ENCODE data around the gene PALMD. TPM values are rescaled to one million over a fixed set of nuclear protein-coding genes. Genes with fewer than 3 reads are reported as not detected.

The PALMD gene
- total RNA-seq, 1 donor from 2014 or later = 39.5 TPM

- H3K4me1 ChIP-seq = no peaks in the 10 kb centered on the region
- no peak for DNase-seq (ENCODE audit: extremely low spot score in 2 of 2)
- no peak overlapping the region for H3K4me3 ChIP-seq
- H3K9me3 ChIP-seq = no peaks in the 10 kb centered on the region
- H3K27me3 ChIP-seq = no peaks in the 10 kb centered on the region
- H3K27ac ChIP-seq = no peak overlapping the region
- peaks cover 0 to 5% of the 10 kb centered on the region in 2 donors for H3K36me3 ChIP-seq
- TF ChIP-seq CTCF (IDR thresholded peaks at IDR 0.05) (peak in 1 of 3 experiments; percentile 22), POLR2AphosphoS5 (IDR thresholded peaks at IDR 0.05; ENCODE audit: insufficient read depth in 1 of 2, low read depth in 1 of 2) (no peak)
- intact Hi-C loops (cut with DNase I) = no loop called here
Measured at GRCh38 chr1:99728494-99729235, 82.8 kb downstream of the PALMD start.

- intact Hi-C loops (cut with DNase I) = no loop called here
- Histone ChIP-seq H3K9me3 (no peaks in the 10 kb centered on the region), H3K4me3 (no peak overlapping the region), H3K36me3 (peaks cover 0 to 5% of the 10 kb centered on the region in 2 donors), H3K27me3 (no peaks in the 10 kb centered on the region), H3K4me1 (no peaks in the 10 kb centered on the region), H3K27ac (no peak overlapping the region)
- TF ChIP-seq POLR2AphosphoS5 (IDR thresholded peaks at IDR 0.05; ENCODE audit: insufficient read depth in 1 of 2, low read depth in 1 of 2) = no peak
- no peak for TF ChIP-seq POLR2A (IDR thresholded peaks at IDR 0.05)
- no peak for TF ChIP-seq CTCF (IDR thresholded peaks at IDR 0.05)
- DNase-seq (ENCODE audit: extremely low spot score in 2 of 2) = no peak
Measured at GRCh38 chr1:99731384-99731783, 85.5 kb downstream of the PALMD start.

- TF ChIP-seq POLR2A (IDR thresholded peaks at IDR 0.05) (no peak), CTCF (IDR thresholded peaks at IDR 0.05) (no peak), POLR2AphosphoS5 (IDR thresholded peaks at IDR 0.05; ENCODE audit: insufficient read depth in 1 of 2, low read depth in 1 of 2) (no peak)
- Histone ChIP-seq H3K4me3 (no peak overlapping the region), H3K4me1 (no peaks in the 10 kb centered on the region), H3K36me3 (no peaks in the 10 kb centered on the region), H3K27me3 (no peaks in the 10 kb centered on the region), H3K27ac (no peak overlapping the region), H3K9me3 (no peaks in the 10 kb centered on the region)
- intact Hi-C loops (cut with DNase I) = no loop called here
- no peak for DNase-seq (ENCODE audit: extremely low spot score in 2 of 2)
Measured at GRCh38 chr1:99735852-99736251, 89.9 kb downstream of the PALMD start.

GRCh38 chr1:99737016-99737415, 91.1 kb downstream of the PALMD start:
- intact Hi-C loops (cut with DNase I) = no loop called here
- Histone ChIP-seq H3K27ac (no peak overlapping the region), H3K4me1 (no peaks in the 10 kb centered on the region), H3K27me3 (no peaks in the 10 kb centered on the region), H3K9me3 (no peaks in the 10 kb centered on the region), H3K4me3 (no peak overlapping the region), H3K36me3 (peaks cover 0 to 7% of the 10 kb centered on the region in 2 donors)
- TF ChIP-seq POLR2A (IDR thresholded peaks at IDR 0.05) (no peak), CTCF (IDR thresholded peaks at IDR 0.05) (no peak), POLR2AphosphoS5 (IDR thresholded peaks at IDR 0.05; ENCODE audit: insufficient read depth in 1 of 2, low read depth in 1 of 2) (no peak)
- DNase-seq (ENCODE audit: extremely low spot score in 2 of 2) = no peak

GRCh38 chr1:99738858-99739465, 93.0 kb downstream of the PALMD start:
- no peak for TF ChIP-seq CTCF (IDR thresholded peaks at IDR 0.05)
- TF ChIP-seq POLR2AphosphoS5 (IDR thresholded peaks at IDR 0.05; ENCODE audit: insufficient read depth in 1 of 2, low read depth in 1 of 2) = no peak
- no peak for TF ChIP-seq POLR2A (IDR thresholded peaks at IDR 0.05)
- H3K9me3 ChIP-seq = no peaks in the 10 kb centered on the region
- intact Hi-C loops (cut with DNase I) = no loop called here
- H3K27ac ChIP-seq = no peak overlapping the region
- H3K36me3 ChIP-seq = peaks cover 0 to 15% of the 10 kb centered on the region in 2 donors
- no peaks in the 10 kb centered on the region for H3K27me3 ChIP-seq
- no peak for DNase-seq (ENCODE audit: extremely low spot score in 2 of 2)
- no peaks in the 10 kb centered on the region for H3K4me1 ChIP-seq
- H3K4me3 ChIP-seq = no peak overlapping the region
